OCI-M1 (cell line): ENCODE data around the gene HCFC1R1.
"Not testable (repeated sequence)": the region's sequence is repeated elsewhere in the genome, so short reads cannot be mapped to it uniquely, and the experiment has no call there.

Source experiments
- DNase-seq: peaks from one replicate; lab custom pipeline; 2025; lab: John Stamatoyannopoulos, UW

HCFC1R1 gene

GRCh38 chr16:3023669-3024478 is at the start of gene HCFC1R1, which contains the start of gene THOC6:
HCFC1R1 (minus strand) TSS chr16:3023942; CDS start chr16:3023941, 1 bp downstream.
THOC6 (plus strand) TSS chr16:3024035; CDS start chr16:3024327, 292 bp downstream.
- DNase-seq = peak; percentile 98

GRCh38 chr16:3073448-3073847 is 49.7 kb upstream of the HCFC1R1 start:
- DNase-seq = no peak

DNA sequence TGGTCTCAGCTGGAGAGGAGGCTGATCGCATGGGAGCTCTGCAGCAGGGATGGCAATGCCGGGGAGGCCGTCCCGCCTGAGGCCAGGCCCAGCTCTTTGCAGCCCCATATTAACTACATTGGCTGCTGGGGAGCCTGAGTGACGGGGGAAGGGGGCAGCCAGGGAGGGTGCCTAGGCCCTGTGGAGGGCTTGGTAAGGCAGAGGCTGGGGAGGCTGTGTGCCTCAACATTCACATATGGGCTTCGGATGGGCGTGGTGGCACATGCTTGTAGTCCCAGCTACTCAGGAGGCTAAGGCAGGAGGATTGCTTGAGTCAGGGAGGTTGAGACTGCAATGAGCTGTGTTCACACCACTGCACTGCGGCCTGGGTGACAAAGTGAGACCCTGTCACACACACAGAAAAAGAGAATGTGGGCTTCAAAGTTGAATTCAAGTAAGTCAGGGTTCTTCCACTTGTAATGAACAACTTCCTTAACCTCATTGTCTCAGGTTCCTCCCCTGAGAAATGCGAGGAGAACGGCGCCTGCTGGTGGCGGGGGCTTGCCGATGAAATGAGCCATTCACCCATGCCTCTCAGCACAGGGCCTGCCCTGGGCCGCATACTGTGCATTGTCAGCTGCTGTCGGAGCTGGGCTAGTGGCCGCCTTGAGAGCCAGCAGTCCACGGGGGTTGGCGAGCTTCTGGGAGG is 49.0 kb upstream of the HCFC1R1 start:
- DNase-seq = not testable (repeated sequence)

DNA sequence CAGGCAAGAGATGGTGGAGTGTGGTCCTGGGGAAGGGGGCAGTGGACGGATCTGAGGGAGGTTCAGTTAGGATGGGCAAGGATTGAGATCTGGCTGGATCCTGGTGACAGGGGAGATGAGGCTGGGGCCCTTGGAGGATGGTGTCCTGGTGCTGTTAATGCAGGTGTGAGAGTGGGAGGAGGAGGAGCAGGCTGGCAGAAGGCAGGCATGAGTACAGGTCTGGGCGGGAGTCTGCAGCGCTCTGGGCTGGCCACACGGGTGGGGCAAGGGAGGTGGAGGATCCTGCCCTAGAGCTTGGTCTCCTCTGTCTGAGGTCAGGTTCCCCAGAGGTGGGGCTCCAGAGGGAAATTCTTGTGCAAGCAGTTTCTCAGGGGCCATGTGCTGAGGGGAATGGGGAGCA is 48.4 kb upstream of the HCFC1R1 start:
- DNase-seq = not testable (repeated sequence)

DNA sequence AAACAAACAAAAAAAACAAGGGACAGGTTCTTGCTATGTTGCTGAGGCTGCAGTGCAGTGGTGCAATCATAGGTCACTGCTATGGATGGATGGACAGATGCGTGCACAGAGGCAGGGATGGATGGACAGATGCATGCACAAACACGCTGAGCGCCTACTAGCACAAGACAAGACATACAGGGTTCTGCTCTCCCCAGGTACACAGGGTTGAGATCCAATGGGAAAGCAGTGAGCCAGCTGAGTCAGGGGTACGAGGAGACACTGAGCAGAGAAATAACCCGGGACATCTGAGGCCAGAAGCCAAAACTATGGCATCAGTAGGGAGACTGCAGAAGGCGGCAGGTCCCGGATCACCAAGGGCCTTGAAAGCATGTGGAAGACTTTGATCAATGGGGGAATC is 47.9 kb upstream of the HCFC1R1 start:
- DNase-seq = no peak

GRCh38 chr16:3070608-3071111 is 46.9 kb upstream of the HCFC1R1 start:
- DNase-seq = no peak

- DNase-seq = not testable (repeated sequence)
These were observed 45.4 kb upstream of the HCFC1R1 start for GRCh38 chr16:3069146-3069545.

DNA sequence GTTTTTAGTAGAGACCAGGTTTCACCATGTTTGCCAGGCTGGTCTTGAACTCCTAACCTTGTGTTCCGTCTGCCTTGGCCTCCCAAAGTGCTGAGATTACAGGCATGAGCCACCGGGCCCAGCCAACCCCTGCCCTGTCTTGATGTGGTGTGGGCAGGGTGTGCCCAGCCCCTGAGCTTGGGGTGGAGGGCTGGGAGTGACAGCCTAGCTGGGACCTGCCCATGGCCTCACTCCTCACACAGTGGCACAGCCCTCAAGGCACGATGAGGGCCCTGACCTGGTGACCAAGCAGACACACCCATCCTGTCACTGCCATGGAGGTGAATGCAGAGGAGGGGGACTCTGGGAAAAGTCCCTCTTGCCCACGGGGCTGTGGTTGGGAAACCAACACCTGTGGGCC is 44.7 kb upstream of the HCFC1R1 start:
- no peak for DNase-seq

- DNase-seq = no peak
These were observed 42.7 kb upstream of the HCFC1R1 start for GRCh38 chr16:3066440-3066748.

- no peak for DNase-seq
These were observed 42.1 kb upstream of the HCFC1R1 start for GRCh38 chr16:3065742-3066439.

GRCh38 chr16:3065069-3065741 is 41.5 kb upstream of the HCFC1R1 start, which contains the start of gene IL32:
IL32 (plus strand) TSS chr16:3065640; CDS start chr16:3065812, 172 bp downstream.
- no peak for DNase-seq

GRCh38 chr16:3063625-3064386 is 40.1 kb upstream of the HCFC1R1 start:
- peak; percentile 46 for DNase-seq

DNA sequence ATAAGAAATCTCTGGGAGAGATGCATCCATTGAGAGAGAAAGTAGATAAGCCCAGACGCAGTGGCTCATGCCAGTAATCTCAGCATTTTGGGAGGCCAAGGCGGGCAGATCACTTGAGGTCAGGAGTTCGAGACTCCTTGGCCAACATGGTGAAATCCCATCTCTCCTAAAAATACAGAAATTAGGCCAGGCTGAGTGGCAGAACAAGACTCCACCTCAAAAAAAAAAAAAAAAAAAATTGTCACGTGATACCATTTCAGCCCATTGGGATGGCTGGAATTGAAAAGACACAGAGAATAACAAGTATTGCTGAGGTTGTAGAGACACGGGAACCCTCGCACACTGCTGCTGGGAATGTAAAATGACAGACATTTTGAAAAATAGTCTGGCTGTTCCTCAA is 38.8 kb upstream of the HCFC1R1 start:
- DNase-seq = no peak

DNA sequence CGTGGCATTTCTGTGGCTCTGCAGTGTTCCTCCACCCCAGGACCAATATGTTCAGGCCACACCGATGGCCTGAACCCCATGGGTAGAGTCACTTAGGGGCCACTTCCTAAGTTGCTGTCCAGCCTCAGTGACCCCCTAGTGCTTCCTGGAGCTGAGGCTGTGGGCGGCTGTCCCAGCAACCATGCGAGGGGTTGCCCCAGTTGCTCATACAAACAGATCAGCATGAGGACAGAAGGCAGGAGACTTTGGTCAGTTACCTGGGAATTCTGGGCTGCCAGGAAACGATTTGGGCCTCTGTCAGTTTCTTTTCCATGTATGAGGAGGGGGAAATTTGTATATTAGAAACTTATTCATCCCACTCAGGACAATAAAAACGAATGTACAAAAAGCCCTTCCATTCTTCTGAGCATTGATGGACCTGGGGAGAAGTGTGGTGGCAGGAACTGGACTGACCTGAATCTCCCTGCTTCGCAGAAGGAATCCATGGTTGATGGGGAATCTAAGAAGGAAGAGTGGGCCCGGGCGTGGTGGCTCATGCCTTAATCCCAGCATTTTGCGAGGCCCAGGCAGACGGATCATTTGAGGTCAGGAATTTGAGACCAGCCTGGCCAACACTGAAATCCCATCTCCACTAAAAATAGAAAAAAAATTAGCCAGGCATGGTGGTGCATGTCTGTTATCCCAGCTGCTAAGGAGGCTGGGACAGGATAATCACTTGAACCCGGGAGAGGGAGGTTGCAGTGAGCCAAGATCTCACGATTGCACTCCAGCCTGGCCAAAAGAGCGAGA is 36.8 kb upstream of the HCFC1R1 start:
- no peak for DNase-seq

GRCh38 chr16:3059723-3060242 is 36.0 kb upstream of the HCFC1R1 start:
- no peak for DNase-seq

GRCh38 chr16:3059041-3059722 is 35.4 kb upstream of the HCFC1R1 start:
- DNase-seq = peak; percentile 94

- DNase-seq = peak; percentile 54
These were observed 34.6 kb upstream of the HCFC1R1 start for GRCh38 chr16:3058139-3059030.
